OCI-LY1 (cell line): ENCODE data around the gene CUTC.
A peak's percentile ranks its signal among the peaks of the same experiment; 100 is the strongest.

Source experiments
- H2AFZ ChIP-seq: fragments of 200-600 bp; sonication (generic), shearing (Covaris generic); 2 replicates; pipeline ENCODE4 v1.6.0; 2014; ENCODE audit warnings: antibody characterized with exemption, mild to moderate bottlenecking, low read length
- H3F3A ChIP-seq: fragments of 200-600 bp; sonication (generic), shearing (Covaris generic); 2 replicates; pipeline ENCODE4 v1.6.0; 2014; ENCODE audit warnings: mild to moderate bottlenecking, antibody characterized with exemption, low read length, moderate library complexity; ENCODE audit not compliant: insufficient read depth
- H3K27ac ChIP-seq: fragments of 200-600 bp; sonication (generic); 2 replicates; pipeline ENCODE4 v1.5.1; 2014; ENCODE audit warnings: low read length, mixed run types, mild to moderate bottlenecking, low read depth; ENCODE audit not compliant: poor library complexity, severe bottlenecking
- H3K27me3 ChIP-seq: fragments of 200-600 bp; sonication (generic); 2 replicates; pipeline ENCODE4 v1.6.0; 2014; ENCODE audit warnings: antibody characterized with exemption, mild to moderate bottlenecking, low read length, moderate library complexity; ENCODE audit not compliant: insufficient read depth
- H3K36me3 ChIP-seq: fragments of 200-600 bp; sonication (generic); 2 replicates; pipeline ENCODE4 v1.6.1; 2014; ENCODE audit warnings: mild to moderate bottlenecking, antibody characterized with exemption, low read length, moderate library complexity, mixed read lengths; ENCODE audit not compliant: insufficient read depth
- H3K4me1 ChIP-seq: fragments of 200-600 bp; sonication (generic); 2 replicates; pipeline ENCODE4 v1.5.1; 2014; ENCODE audit warnings: mild to moderate bottlenecking, low read length, moderate library complexity; ENCODE audit not compliant: insufficient read depth, severe bottlenecking
- H3K4me2 ChIP-seq: fragments of 200-600 bp; sonication (generic), shearing (Covaris generic); 2 replicates; pipeline ENCODE4 v1.6.1; 2014; ENCODE audit warnings: low read length
- H3K4me3 ChIP-seq: fragments of 200-600 bp; sonication (generic); 2 replicates; pipeline ENCODE4 v1.5.1; 2014; ENCODE audit warnings: low read length, low read depth, mild to moderate bottlenecking, mixed read lengths; ENCODE audit not compliant: poor library complexity, severe bottlenecking
- H3K79me2 ChIP-seq: fragments of 200-600 bp; shearing (Covaris generic); 2 replicates; pipeline ENCODE4 v1.6.1; 2016; ENCODE audit warnings: mixed run types, low read length, mixed read lengths; ENCODE audit not compliant: insufficient read depth
- H3K9ac ChIP-seq: fragments of 200-600 bp; sonication (generic), shearing (Covaris generic); 2 replicates; pipeline ENCODE4 v1.6.1; 2014; ENCODE audit warnings: mild to moderate bottlenecking, low read length, mixed read lengths
- H3K9me2 ChIP-seq: fragments of 200-600 bp; sonication (generic), shearing (Covaris generic); 2 replicates; pipeline ENCODE4 v1.6.1; 2014; ENCODE audit warnings: low read depth, mild to moderate bottlenecking, low read length, mixed read lengths
- H3K9me3 ChIP-seq: fragments of 200-600 bp; shearing (Covaris generic); 2 replicates; pipeline ENCODE4 v1.6.1; 2014; ENCODE audit warnings: low read length, mixed read lengths
- H4K20me1 ChIP-seq: fragments of 200-600 bp; sonication (generic), shearing (Covaris generic); 2 replicates; pipeline ENCODE4 v1.6.0; 2016; ENCODE audit warnings: mild to moderate bottlenecking, low read length; ENCODE audit not compliant: insufficient read depth
- CTCF ChIP-seq: fragments of 200-600 bp; sonication (generic), shearing (Covaris generic); IDR thresholded peaks from 2 replicates; pipeline ENCODE4 v1.5.1; 2017; ENCODE audit warnings: mild to moderate bottlenecking, antibody characterized with exemption, low read length, moderate library complexity, mixed read lengths
- EZH2 ChIP-seq: fragments of 200-600 bp; sonication (generic), shearing (Covaris generic); IDR thresholded peaks from 2 replicates; pipeline ENCODE4 v1.8.0; 2017; ENCODE audit warnings: borderline replicate concordance, mixed run types, mild to moderate bottlenecking, antibody characterized with exemption, low read length, moderate library complexity, mixed read lengths

CUTC gene, protein sequence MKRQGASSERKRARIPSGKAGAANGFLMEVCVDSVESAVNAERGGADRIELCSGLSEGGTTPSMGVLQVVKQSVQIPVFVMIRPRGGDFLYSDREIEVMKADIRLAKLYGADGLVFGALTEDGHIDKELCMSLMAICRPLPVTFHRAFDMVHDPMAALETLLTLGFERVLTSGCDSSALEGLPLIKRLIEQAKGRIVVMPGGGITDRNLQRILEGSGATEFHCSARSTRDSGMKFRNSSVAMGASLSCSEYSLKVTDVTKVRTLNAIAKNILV

DNA sequence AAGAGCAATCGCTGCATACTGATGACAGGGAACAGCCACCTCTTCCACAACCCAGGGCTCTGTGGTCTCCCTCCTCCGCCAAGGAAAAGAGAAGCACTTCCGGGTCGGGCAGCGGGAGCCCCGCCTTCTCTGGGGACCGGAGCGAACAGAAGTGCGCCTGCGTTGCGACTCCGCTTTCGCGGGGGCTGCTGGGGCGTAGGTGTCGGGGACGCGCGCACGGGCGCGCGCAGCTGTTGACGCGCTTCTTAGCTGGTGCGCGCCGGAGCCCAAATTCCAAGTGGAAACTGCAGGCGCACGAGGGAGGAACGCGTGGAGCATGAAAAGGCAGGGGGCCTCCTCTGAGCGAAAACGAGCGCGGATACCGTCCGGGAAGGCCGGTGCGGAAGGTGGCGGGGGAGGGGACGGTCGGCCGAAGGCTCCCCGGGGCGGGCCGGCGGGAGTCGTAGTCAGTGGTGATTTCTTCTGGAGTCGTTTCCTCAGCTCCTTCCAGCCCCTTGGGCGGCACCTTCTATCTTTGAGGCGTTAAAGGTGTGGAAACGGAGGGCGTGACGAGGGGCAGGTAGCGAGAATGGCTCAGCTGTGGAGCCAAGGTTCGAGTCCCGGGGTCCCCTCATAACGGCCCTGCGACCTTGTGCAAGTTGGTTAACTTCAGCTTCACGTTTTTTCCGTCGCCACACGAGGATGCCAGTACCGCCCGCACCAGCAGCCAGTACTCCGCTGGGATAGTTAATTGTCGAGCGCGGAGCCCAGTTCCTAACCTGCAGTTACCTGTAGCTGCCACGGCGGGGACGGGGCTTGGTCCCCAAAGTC lies at the start of gene CUTC, which contains the start of gene COX15:
CUTC (plus strand) TSS at position 202 of the 810 bp plus-strand sequence; CDS start at position 317, 115 bp downstream.
COX15 (minus strand) TSS at position 95 of the 810 bp plus-strand sequence; CDS start at position 17, 78 bp downstream.
- Histone ChIP-seq H3K4me3 (peak within 1 kb of the TSS; percentile 91), H3K4me1 (peaks cover 15% of the 10 kb centered on the region), H3K79me2 (peaks cover 6% of the 10 kb centered on the region), H3K27ac (peak within 1 kb of the TSS; percentile 57), H3K9ac (peak within 1 kb of the TSS; percentile 91), H3K9me2 (no peaks in the 10 kb centered on the region), H4K20me1 (no peaks in the 10 kb centered on the region), H3K36me3 (peaks cover 26% of the 10 kb centered on the region), H3F3A (no peaks in the 10 kb centered on the region), H3K9me3 (no peaks in the 10 kb centered on the region), H3K4me2 (peak within 1 kb of the TSS; percentile 70), H2AFZ (no peak within 1 kb of the TSS), H3K27me3 (no peaks in the 10 kb centered on the region)
- peak; percentile 13; the same call in 1 of the 2 replicates for TF ChIP-seq CTCF
- no peak for TF ChIP-seq EZH2

- Histone ChIP-seq H3K79me2 (no peaks in the 10 kb centered on the region), H3K27me3 (no peaks in the 10 kb centered on the region), H3K4me1 (no peaks in the 10 kb centered on the region), H3K9me3 (no peaks in the 10 kb centered on the region), H3K9ac (no peak overlapping the region), H3K27ac (no peak overlapping the region), H3F3A (no peaks in the 10 kb centered on the region), H3K4me2 (no peak overlapping the region), H2AFZ (no peak overlapping the region), H3K36me3 (no peaks in the 10 kb centered on the region), H4K20me1 (no peaks in the 10 kb centered on the region), H3K4me3 (no peak overlapping the region), H3K9me2 (no peaks in the 10 kb centered on the region)
- TF ChIP-seq CTCF (no peak), EZH2 (no peak)
These were observed 49.3 kb upstream of the CUTC start for GRCh38 chr10:99682752-99683151.

- H2AFZ ChIP-seq = no peak overlapping the region
- H3K9me2 ChIP-seq = no peaks in the 10 kb centered on the region
- no peaks in the 10 kb centered on the region for H4K20me1 ChIP-seq
- H3K9me3 ChIP-seq = no peaks in the 10 kb centered on the region
- H3F3A ChIP-seq = no peaks in the 10 kb centered on the region
- H3K27ac ChIP-seq = no peak overlapping the region
- no peak overlapping the region for H3K9ac ChIP-seq
- TF ChIP-seq CTCF (no peak), EZH2 (no peak)
- H3K36me3 ChIP-seq = no peaks in the 10 kb centered on the region
- no peaks in the 10 kb centered on the region for H3K4me1 ChIP-seq
- H3K4me2 ChIP-seq = no peak overlapping the region
- no peaks in the 10 kb centered on the region for H3K27me3 ChIP-seq
- H3K4me3 ChIP-seq = no peak overlapping the region
- no peaks in the 10 kb centered on the region for H3K79me2 ChIP-seq
These were observed 46.5 kb upstream of the CUTC start for GRCh38 chr10:99685597-99685967.
